HG02840 (cell line): Measurements from ENCODE around the gene DOC2B.
"Not testable (repeated sequence)": the region's sequence is repeated elsewhere in the genome, so short reads cannot be mapped to it uniquely, and the experiment has no call there.

Experiments
- ATAC-seq: cut with Tn5 transposase; IDR thresholded peaks from one replicate; pipeline ENCODE4 v1.9.1; 2021; ENCODE audit warnings: mild to moderate bottlenecking, moderate library complexity, moderate number of reproducible peaks; ENCODE audit not compliant: unreplicated experiment, low FRiP score

DOC2B gene

GRCh38 chr17:181245-182049 lies at the start of gene DOC2B:
DOC2B (minus strand) TSS chr17:181650; CDS start chr17:181479, 171 bp downstream.
- no peak for ATAC-seq

- no peak for ATAC-seq
These were observed 48.9 kb upstream of the DOC2B start for GRCh38 chr17:230395-230770.

- no peak for ATAC-seq
These were observed 48.4 kb upstream of the DOC2B start for GRCh38 chr17:229709-230394.

- ATAC-seq: no peak
These were observed 47.7 kb upstream of the DOC2B start for GRCh38 chr17:228951-229708.

GRCh38 chr17:227946-228615 lies 46.6 kb upstream of the DOC2B start:
- ATAC-seq: no peak

GRCh38 chr17:227078-227945 lies 45.9 kb upstream of the DOC2B start:
- ATAC-seq: no peak

GRCh38 chr17:226108-227077 lies 44.9 kb upstream of the DOC2B start:
- ATAC-seq: no peak

DNA sequence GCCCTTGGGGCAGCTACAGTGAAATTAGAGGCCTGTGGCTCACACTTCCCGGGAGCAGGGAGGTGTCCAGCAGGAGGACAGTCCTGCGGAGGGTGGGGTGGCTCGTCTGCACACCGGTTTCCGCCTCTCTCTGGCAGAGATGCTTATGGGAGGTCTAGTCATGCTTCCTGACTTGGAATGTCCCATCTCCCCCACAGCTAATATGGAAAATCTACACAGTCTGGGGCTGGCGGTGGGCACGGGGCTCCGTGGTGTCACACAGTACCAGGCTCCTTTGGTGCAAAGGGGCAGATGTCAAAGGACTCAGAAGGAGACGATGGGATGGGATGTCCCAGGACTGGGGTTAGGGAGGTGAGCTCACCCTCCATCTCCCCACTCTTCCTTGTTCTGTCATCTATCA lies 44.1 kb upstream of the DOC2B start:
- no peak for ATAC-seq

GRCh38 chr17:224576-224975 lies 43.1 kb upstream of the DOC2B start:
- not testable (repeated sequence) for ATAC-seq

GRCh38 chr17:223723-224471 lies 42.4 kb upstream of the DOC2B start:
- ATAC-seq: no peak

- no peak for ATAC-seq
These were observed 40.7 kb upstream of the DOC2B start for GRCh38 chr17:222172-222571.

DNA sequence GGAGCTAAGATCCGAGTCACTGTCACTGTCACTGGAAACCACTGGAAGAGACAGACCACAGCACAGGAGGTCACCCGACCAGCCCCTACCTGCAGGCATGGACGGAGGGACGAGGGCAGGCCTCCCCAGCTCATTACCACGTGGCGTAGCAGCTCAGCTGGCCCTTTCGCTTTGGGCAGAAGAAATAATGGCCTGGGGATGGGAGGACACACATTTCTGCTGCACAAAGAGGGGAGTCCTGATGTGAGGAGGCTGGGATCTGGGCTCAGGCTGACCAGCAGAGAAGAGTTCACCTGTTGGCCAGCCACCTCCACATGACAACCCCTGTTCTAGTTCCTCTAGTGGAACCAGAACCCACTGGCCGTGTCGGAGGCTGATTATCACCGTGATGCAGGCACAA lies 38.2 kb upstream of the DOC2B start:
- ATAC-seq: no peak

- ATAC-seq: no peak
These were observed 37.1 kb upstream of the DOC2B start for GRCh38 chr17:218432-219110.

DNA sequence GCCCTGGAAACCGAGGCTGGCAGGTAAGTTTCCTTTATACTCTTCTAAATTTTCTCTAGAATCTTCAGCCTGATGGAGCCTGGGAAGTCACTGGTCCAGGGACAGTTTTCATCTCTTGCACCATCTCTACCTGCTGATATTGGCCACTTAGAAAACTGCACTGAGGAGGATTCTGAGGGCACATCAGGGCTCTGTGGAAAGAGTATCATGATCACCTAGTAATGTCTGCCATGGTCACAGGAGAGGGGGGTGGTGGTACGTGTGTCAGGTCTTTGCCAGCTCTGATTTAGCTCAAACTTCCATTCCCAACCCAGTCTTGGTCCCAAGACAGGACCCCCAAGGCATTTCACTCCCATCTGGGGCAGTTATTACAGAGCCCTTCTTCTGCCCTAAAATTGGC lies 35.2 kb upstream of the DOC2B start:
- ATAC-seq: no peak

- not testable (repeated sequence) for ATAC-seq
These were observed 34.4 kb upstream of the DOC2B start for GRCh38 chr17:215563-216478.

DNA sequence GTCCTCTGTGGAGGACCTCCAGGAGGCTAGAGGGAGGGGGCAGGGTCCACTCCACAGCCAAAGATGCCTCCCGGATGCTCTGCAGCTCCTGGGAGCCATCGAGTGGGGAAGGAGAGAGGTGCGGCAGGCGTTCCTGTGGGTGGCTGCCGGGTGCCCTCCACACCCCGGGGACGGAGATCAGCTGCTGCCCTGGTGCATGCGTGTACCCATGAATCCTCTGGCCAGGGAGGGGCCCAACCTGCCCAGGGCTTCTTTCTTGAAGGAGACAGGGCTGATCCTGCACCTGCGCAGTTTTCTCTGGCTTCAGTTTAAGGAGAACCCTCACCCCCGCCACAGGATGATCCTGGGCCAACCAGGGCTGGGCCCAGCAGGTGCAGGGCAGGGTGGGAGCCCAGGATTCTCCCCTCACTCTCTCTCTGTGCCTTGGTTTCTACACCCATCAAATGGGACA lies 33.5 kb upstream of the DOC2B start:
- no peak for ATAC-seq
